Measurements from ENCODE around the gene UCN.

The UCN gene

GRCh38 chr2:27350106-27350693 is 42.0 kb upstream of the UCN start:
- DNase-seq (ENCODE audit: low read depth): no peak
- no peak overlapping the region for H3K4me3 ChIP-seq (ENCODE audit: low read length)
- no peak for TF ChIP-seq CTCF (IDR thresholded peaks at IDR 0.05; ENCODE audit: insufficient read depth, low read depth, low read length, missing control alignments)

GRCh38 chr2:27347641-27348040 is 39.4 kb upstream of the UCN start:
- no peak overlapping the region for H3K4me3 ChIP-seq (ENCODE audit: low read length)
- DNase-seq (ENCODE audit: low read depth): no peak
- no peak for TF ChIP-seq CTCF (IDR thresholded peaks at IDR 0.05; ENCODE audit: insufficient read depth, low read depth, low read length, missing control alignments)

GRCh38 chr2:27336173-27336572 is 27.9 kb upstream of the UCN start:
- TF ChIP-seq CTCF (IDR thresholded peaks at IDR 0.05; ENCODE audit: insufficient read depth, low read depth, low read length, missing control alignments): no peak
- no peak overlapping the region for H3K4me3 ChIP-seq (ENCODE audit: low read length)
- no peak for DNase-seq (ENCODE audit: low read depth)

GRCh38 chr2:27335311-27335710 is 27.1 kb upstream of the UCN start:
- no peak for TF ChIP-seq CTCF (IDR thresholded peaks at IDR 0.05; ENCODE audit: insufficient read depth, low read depth, low read length, missing control alignments)
- DNase-seq (ENCODE audit: low read depth): peak; percentile 40
- H3K4me3 ChIP-seq (ENCODE audit: low read length): no peak overlapping the region

- TF ChIP-seq CTCF (IDR thresholded peaks at IDR 0.05; ENCODE audit: insufficient read depth, low read depth, low read length, missing control alignments): no peak
- no peak overlapping the region for H3K4me3 ChIP-seq (ENCODE audit: low read length)
- DNase-seq (ENCODE audit: low read depth): no peak
These were observed 16.5 kb upstream of the UCN start for GRCh38 chr2:27324720-27325119.

GRCh38 chr2:27323596-27324285 is 15.5 kb upstream of the UCN start:
- H3K4me3 ChIP-seq (ENCODE audit: low read length): peak overlapping the region; percentile 91
- no peak for TF ChIP-seq CTCF (IDR thresholded peaks at IDR 0.05; ENCODE audit: insufficient read depth, low read depth, low read length, missing control alignments)
- DNase-seq (ENCODE audit: low read depth): peak; percentile 59

Measured in epithelial cell of esophagus (primary cell).